Measurements from ENCODE around the gene CIB4. TPM values are rescaled to one million over a fixed set of nuclear protein-coding genes. Genes with fewer than 3 reads are reported as not detected.

The CIB4 gene
- total RNA-seq, 1 donor from 2014 or later = not detected

GRCh38 chr2:26650713-26651469, 9.7 kb upstream of the CIB4 start:
- H3K27ac ChIP-seq = peak overlapping the region; percentile 60
- peak in 1 of 2 donors; percentile 67 for DNase-seq (ENCODE audit: extremely low spot score in 2 of 2)
- no peak overlapping the region for H3K4me3 ChIP-seq
- H3K36me3 ChIP-seq = no peaks in the 10 kb centered on the region
- H3K9me3 ChIP-seq = no peaks in the 10 kb centered on the region
- H3K4me1 ChIP-seq = peaks cover 35% of the 10 kb centered on the region
- no peaks in the 10 kb centered on the region for H3K27me3 ChIP-seq
- TF ChIP-seq, protein P1, sequence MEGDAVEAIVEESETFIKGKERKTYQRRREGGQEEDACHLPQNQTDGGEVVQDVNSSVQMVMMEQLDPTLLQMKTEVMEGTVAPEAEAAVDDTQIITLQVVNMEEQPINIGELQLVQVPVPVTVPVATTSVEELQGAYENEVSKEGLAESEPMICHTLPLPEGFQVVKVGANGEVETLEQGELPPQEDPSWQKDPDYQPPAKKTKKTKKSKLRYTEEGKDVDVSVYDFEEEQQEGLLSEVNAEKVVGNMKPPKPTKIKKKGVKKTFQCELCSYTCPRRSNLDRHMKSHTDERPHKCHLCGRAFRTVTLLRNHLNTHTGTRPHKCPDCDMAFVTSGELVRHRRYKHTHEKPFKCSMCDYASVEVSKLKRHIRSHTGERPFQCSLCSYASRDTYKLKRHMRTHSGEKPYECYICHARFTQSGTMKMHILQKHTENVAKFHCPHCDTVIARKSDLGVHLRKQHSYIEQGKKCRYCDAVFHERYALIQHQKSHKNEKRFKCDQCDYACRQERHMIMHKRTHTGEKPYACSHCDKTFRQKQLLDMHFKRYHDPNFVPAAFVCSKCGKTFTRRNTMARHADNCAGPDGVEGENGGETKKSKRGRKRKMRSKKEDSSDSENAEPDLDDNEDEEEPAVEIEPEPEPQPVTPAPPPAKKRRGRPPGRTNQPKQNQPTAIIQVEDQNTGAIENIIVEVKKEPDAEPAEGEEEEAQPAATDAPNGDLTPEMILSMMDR (IDR thresholded peaks at IDR 0.05) = no peak
- TF ChIP-seq POLR2A (IDR thresholded peaks at IDR 0.05) = no peak
- TF ChIP-seq POLR2AphosphoS5 (IDR thresholded peaks at IDR 0.05; ENCODE audit: insufficient read depth in 1 of 2, low read depth in 1 of 2) = no peak
- intact Hi-C loops (cut with DNase I) = no loop called here

GRCh38 chr2:26649992-26650712, 9.0 kb upstream of the CIB4 start:
- DNase-seq (ENCODE audit: extremely low spot score in 2 of 2) = peak in 1 of 2 donors; percentile 85
- Histone ChIP-seq H3K27ac (peak overlapping the region; percentile 60), H3K9me3 (no peaks in the 10 kb centered on the region), H3K4me3 (no peak overlapping the region), H3K36me3 (no peaks in the 10 kb centered on the region), H3K4me1 (peaks cover 35% of the 10 kb centered on the region), H3K27me3 (no peaks in the 10 kb centered on the region)
- intact Hi-C loops (cut with DNase I) = no loop called here
- TF ChIP-seq, protein P1 (IDR thresholded peaks at IDR 0.05) = no peak
- no peak for TF ChIP-seq POLR2A (IDR thresholded peaks at IDR 0.05)
- no peak for TF ChIP-seq POLR2AphosphoS5 (IDR thresholded peaks at IDR 0.05; ENCODE audit: insufficient read depth in 1 of 2, low read depth in 1 of 2)

DNA sequence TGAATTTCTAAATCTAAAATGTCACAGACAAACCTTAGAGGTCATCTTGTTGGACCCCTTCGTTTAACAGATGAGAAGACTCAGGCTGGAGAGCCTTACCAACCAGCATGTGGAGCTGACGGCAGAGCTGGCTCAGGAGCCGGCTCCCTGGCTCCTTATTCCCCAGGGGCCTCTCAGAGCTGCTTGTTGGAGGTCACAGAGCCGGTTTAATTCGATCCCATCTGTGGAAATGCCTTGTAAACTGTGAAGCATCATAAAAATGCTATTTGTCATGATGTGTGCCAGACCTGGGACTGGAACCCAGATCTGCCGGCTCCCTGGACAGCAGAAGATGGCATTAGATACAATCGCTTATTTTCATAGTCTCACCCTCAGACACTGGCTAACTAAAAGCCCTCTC, 8.2 kb upstream of the CIB4 start:
- TF ChIP-seq, protein P1 (IDR thresholded peaks at IDR 0.05) = no peak
- TF ChIP-seq POLR2A (IDR thresholded peaks at IDR 0.05) (no peak), POLR2AphosphoS5 (IDR thresholded peaks at IDR 0.05; ENCODE audit: insufficient read depth in 1 of 2, low read depth in 1 of 2) (peak in 1 of 2 donors; percentile 39)
- Histone ChIP-seq H3K36me3 (no peaks in the 10 kb centered on the region), H3K4me3 (no peak overlapping the region), H3K4me1 (peaks cover 35% of the 10 kb centered on the region), H3K27ac (peak overlapping the region; percentile 60), H3K9me3 (no peaks in the 10 kb centered on the region), H3K27me3 (no peaks in the 10 kb centered on the region)
- intact Hi-C loops (cut with DNase I) = no loop called here
- DNase-seq (ENCODE audit: extremely low spot score in 2 of 2) = peak in 1 of 2 donors; percentile 70

- DNase-seq (ENCODE audit: extremely low spot score in 2 of 2) = peak; percentile 76 to 93
- Histone ChIP-seq H3K27me3 (no peaks in the 10 kb centered on the region), H3K4me3 (no peak overlapping the region), H3K9me3 (no peaks in the 10 kb centered on the region), H3K4me1 (peaks cover 35% of the 10 kb centered on the region), H3K27ac (peak overlapping the region; percentile 60), H3K36me3 (no peaks in the 10 kb centered on the region)
- TF ChIP-seq, protein P1 (IDR thresholded peaks at IDR 0.05) = no peak
- no peak for TF ChIP-seq POLR2A (IDR thresholded peaks at IDR 0.05)
- no peak for TF ChIP-seq POLR2AphosphoS5 (IDR thresholded peaks at IDR 0.05; ENCODE audit: insufficient read depth in 1 of 2, low read depth in 1 of 2)
- intact Hi-C loops (cut with DNase I) = no loop called here
Observed at GRCh38 chr2:26648516-26648915, 7.3 kb upstream of the CIB4 start.

Data from vagina (tissue), 2 donors.